ENCODE data around the gene RAB1A.
A peak's percentile ranks its signal among the peaks of the same experiment; 100 is the strongest.
"Not testable (repeated sequence)": the region's sequence is repeated elsewhere in the genome, so short reads cannot be mapped to it uniquely, and the experiment has no call there.

RAB1A gene

GRCh38 chr2:65129826-65130663 lies at the start of gene RAB1A:
RAB1A (minus strand) TSS chr2:65130106; CDS start chr2:65129915, 191 bp downstream.
- DNase-seq, result peak; percentile 100

GRCh38 chr2:65177751-65178442 lies 48.0 kb upstream of the RAB1A start:
- DNase-seq, result no peak

GRCh38 chr2:65175894-65176530 lies 46.1 kb upstream of the RAB1A start:
- no peak for DNase-seq

- DNase-seq, result peak; percentile 19
Measured at GRCh38 chr2:65174031-65174430, 44.1 kb upstream of the RAB1A start.

- no peak for DNase-seq
Measured at GRCh38 chr2:65172994-65173790, 43.3 kb upstream of the RAB1A start.

- not testable (repeated sequence) for DNase-seq
Measured at GRCh38 chr2:65170611-65171477, 40.9 kb upstream of the RAB1A start.

- no peak for DNase-seq
Measured at GRCh38 chr2:65169760-65170136, 39.8 kb upstream of the RAB1A start.

- no peak for DNase-seq
Measured at GRCh38 chr2:65165558-65165957, 35.7 kb upstream of the RAB1A start.

GRCh38 chr2:65164426-65164891 lies 34.6 kb upstream of the RAB1A start:
- peak; percentile 27 for DNase-seq

- DNase-seq, result no peak
Measured at GRCh38 chr2:65161551-65162100, 31.7 kb upstream of the RAB1A start.

- no peak for DNase-seq
Measured at GRCh38 chr2:65159906-65160305, 30.0 kb upstream of the RAB1A start.

- DNase-seq, result no peak
Measured at GRCh38 chr2:65159261-65159660, 29.4 kb upstream of the RAB1A start.

- no peak for DNase-seq
Measured at GRCh38 chr2:65158557-65158956, 28.7 kb upstream of the RAB1A start.

GRCh38 chr2:65157856-65158255 lies 27.9 kb upstream of the RAB1A start:
- DNase-seq, result peak; percentile 59

GRCh38 chr2:65156041-65156440 lies 26.1 kb upstream of the RAB1A start:
- no peak for DNase-seq

- DNase-seq, result no peak
Measured at GRCh38 chr2:65153515-65153914, 23.6 kb upstream of the RAB1A start.

GRCh38 chr2:65146078-65146477 lies 16.2 kb upstream of the RAB1A start:
- no peak for DNase-seq

- DNase-seq, result no peak
Measured at GRCh38 chr2:65144571-65144970, 14.7 kb upstream of the RAB1A start.

GRCh38 chr2:65142515-65142914 lies 12.6 kb upstream of the RAB1A start:
- DNase-seq, result no peak

- no peak for DNase-seq
Measured at GRCh38 chr2:65137197-65137775, 7.4 kb upstream of the RAB1A start.

GRCh38 chr2:65136253-65136652 lies 6.3 kb upstream of the RAB1A start:
- no peak for DNase-seq

Measured in fibroblast of skin of right biceps (primary cell).